GM03348 (cell line): ENCODE results near the gene IYD.

Experiments used
- DNase-seq: peaks from one replicate; pipeline ENCODE4 v3.0.0; 2012; ENCODE audit warnings: low spot score

IYD gene, protein sequence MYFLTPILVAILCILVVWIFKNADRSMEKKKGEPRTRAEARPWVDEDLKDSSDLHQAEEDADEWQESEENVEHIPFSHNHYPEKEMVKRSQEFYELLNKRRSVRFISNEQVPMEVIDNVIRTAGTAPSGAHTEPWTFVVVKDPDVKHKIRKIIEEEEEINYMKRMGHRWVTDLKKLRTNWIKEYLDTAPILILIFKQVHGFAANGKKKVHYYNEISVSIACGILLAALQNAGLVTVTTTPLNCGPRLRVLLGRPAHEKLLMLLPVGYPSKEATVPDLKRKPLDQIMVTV

DNA sequence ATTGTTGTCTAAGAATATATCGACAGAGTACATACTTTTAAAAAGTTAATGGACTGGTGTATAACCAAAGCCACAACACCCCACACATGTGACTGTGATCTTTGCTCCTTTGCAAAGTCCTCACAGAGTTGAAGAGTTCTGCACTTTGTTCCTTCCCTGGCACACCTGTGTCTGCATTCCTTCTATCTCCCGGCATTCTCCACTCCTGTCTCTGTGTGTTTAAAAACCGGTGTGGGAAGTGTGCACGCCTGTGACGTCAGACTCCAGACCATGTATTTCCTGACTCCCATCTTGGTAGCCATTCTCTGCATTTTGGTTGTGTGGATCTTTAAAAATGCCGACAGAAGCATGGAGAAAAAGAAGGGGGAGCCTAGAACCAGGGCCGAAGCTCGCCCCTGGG lies at the start of gene IYD:
Gene IYD (plus strand): TSS at position 251 of the 400 bp plus-strand sequence. CDS start 20 bp downstream, at position 271.
- DNase-seq = no peak

- no peak for DNase-seq
Observed at GRCh38 chr6:150319924-150320323, 48.9 kb upstream of the IYD start.

DNA sequence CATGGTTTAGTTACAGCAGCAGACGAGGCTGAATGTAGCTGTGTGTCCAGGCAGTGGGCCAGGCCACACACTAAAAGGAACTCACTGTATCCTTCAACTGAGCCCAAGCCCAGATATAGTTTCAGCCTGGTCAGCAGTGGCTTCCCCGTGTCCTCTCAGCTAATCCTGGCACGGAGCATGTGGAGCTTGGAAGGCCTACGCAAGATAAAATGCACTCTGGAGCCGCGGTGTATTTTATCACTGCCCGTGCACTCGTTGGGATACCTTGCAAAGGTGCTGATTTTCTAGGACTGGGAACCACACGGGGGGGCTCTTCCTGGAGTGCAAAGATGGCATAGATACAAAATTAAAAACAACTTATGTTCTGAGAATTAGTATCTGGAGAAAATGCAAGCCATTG lies 48.4 kb upstream of the IYD start:
- DNase-seq = no peak

- DNase-seq = no peak
Observed at GRCh38 chr6:150322466-150322871, 46.3 kb upstream of the IYD start.

DNA sequence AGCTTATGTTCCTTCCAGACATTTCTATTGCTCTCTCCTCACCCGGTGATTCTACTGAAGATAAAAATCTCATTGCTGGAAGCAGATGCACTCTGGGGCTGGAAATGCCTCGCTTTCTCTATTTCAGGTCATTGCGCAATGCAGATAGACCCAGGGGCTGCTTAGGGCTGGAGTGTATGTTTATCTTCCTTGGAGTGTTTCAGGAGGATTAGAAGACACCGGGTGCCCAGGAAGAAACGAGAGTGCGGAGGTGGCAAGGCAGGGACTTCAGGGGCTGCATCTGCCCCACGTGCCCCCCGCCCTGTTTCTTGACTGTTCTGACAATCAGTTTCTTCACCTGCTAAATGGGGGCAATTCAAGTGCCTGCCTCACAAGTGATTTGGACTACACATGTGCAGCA lies 45.6 kb upstream of the IYD start:
- no peak for DNase-seq

DNA sequence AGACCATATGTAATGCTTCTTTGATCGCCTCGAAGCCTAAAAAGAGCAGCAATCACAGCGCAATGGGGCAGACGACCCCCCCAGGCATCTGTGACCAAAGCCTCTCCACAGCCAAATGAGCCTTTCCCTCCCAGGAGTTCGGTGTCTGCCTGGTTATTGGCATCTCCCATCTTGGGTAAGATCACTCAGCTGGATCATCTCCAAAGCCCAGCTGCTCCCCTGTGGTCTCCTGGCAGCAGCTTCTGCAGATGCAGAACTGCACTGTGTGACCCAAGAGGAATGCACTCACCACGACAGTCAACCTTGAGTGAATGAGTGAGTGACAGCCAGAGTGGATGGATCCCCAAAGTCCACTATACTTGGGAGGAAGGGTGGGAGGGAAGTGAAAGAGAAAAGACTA lies 44.8 kb upstream of the IYD start:
- DNase-seq = no peak

- DNase-seq = no peak
Observed at GRCh38 chr6:150325066-150325772, 43.6 kb upstream of the IYD start.

DNA sequence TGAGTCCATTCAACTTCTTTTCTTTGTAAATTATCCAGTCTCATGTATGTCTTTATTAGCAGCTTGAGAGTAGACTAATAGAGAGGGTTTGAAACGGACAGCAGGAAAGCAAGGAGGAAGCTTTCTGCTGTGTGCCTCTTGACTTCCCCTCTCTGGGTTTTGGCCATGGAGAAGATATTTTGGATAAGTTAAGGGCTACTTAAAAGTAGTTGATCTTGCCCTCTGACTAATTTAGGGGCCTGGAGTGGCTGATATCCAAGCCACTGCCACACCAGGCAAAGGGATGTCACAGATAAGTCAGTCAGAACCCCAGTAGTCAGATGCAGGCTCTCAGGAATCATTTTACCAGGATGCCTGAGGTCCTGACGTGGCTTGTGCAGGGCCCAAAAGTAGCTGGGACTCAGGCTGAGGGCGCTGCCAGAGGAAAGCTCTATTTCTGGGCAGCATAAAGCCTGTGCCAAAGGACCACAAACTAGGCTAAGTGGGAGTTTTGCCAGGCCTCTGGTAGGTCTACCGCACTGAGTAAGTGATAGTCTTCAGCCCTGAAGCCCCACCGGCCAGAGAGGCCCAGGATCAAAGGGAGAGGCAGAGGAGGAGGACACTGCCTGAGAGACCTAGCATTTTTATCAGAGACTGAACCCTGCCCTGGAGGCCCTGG lies 41.6 kb upstream of the IYD start:
- DNase-seq = no peak

- no peak for DNase-seq
Observed at GRCh38 chr6:150328744-150329405, 39.9 kb upstream of the IYD start.

DNA sequence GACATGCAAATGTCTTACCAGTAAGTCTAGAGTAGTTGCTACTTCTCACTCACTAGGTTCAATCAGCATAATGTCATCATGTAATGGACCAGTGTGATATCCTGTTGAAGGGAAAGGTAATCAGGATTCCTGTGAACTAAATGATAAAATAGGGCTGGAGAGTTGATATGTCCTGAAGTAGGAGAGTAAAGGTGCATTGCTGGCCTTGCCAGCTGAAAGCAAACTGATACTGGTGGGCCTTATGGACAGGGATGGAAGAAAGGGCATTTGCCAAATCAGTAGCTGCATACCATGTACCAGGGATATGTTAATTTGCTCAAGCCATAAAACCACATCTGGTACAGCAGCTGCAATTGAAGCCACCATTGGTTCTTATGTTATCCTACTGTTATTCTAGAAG lies 37.5 kb upstream of the IYD start:
- no peak for DNase-seq

GRCh38 chr6:150332939-150333584 lies 35.8 kb upstream of the IYD start:
- no peak for DNase-seq

- DNase-seq = no peak
Observed at GRCh38 chr6:150333585-150333941, 35.2 kb upstream of the IYD start.

DNA sequence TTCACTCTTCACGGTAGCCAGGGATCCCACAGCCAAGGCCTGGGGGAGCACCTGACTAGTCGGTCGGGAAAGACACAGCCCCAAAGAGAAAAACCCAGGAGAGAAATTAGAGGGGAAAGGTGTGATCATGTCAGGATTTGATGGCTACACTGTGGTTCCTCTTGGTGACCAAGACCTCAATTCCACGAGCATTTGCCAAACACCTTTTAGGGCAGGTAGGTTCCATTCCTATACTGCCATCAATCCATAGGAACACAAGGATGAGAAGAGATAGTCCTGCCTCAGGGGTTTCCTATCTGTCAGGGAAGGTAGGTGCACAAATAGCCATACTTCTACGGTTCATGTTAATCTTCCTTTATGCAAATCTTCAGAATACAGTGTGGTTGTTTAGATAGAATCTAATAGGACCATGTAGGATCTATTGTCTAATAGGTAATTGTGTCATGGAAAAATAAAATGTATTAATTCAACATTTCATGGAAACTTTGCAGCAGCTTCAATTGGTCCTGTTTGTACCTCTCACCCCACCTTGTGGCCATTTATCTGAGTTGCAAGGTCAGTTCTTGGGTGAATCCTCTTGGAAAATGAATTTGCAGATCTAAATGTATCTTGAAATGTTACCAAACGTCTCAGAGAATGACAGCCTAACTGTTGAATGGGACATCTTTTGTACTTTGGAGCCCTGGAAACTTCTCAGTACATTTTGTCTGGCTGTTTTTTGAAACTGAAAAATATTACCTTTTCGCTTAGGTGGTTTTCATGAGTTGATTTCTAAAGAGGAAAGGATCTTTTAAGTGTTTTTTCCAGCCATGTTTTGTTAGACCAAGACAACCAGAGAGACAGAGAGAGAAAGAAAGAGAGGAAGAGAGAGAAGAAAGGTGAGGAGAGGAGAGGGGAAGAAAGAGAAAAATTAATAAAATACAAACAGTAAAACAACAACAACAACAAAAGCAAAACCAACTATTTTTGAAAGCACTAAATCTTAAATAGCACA lies 33.7 kb upstream of the IYD start:
- peak; percentile 78 for DNase-seq

GRCh38 chr6:150336299-150336698 lies 32.5 kb upstream of the IYD start:
- peak; percentile 45 for DNase-seq

DNA sequence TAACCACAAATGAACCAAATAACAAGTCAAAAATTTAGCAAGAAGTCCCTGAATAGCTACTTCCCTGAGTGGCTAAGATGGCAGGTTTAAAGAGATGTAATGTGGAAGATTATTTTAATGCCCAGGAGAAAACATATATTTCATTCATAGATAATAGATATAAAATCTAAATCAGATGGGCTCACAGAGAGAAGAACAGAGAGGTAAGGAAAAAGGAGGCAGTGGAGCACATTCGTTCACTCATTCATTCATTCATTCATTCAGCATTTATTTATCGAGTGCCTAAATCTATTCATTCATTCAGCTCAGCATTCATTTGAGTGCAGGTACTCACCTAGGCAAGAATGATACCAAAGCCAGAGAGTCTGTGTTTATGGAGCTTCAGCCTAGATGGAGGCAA lies 32.1 kb upstream of the IYD start:
- no peak for DNase-seq

DNA sequence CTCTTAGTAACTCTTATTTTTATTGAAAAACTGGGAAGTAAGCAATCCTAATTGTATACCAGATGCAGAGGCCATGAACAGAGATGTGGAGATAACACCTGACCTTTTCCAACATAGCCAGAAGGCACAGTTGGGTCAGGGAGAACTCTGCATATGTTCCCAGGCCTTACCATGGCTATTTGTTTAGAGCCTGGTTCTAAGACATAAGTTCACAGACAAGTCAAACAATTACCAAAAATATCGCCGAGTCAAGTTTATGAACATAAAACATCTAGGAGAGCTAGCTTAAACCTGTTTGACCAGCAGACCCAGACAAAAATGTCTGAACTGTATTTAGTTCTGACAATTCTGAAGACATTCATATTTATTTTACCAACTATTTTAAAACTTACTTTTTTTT lies 26.7 kb upstream of the IYD start:
- no peak for DNase-seq

GRCh38 chr6:150343434-150343833 lies 25.4 kb upstream of the IYD start:
- DNase-seq = peak; percentile 40

DNA sequence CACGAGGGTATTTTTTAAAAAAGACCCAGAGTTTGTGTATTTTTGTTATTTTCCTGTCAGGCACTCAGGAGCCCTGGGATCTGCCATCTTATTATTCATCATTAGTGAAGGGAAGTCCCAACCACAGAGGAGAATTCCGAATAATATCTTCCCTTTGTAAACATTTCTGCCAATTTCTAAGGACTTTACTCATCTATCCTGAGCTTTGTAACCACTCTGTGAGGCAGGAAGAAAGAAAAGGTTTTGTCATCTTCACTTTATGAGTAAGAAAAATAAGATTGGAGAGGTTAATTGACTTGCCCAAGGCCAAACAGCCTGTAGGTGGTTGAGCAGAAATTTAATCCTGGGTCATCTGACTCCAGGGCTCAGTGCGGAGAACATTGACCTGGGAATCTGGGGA lies 23.0 kb upstream of the IYD start:
- DNase-seq = no peak

DNA sequence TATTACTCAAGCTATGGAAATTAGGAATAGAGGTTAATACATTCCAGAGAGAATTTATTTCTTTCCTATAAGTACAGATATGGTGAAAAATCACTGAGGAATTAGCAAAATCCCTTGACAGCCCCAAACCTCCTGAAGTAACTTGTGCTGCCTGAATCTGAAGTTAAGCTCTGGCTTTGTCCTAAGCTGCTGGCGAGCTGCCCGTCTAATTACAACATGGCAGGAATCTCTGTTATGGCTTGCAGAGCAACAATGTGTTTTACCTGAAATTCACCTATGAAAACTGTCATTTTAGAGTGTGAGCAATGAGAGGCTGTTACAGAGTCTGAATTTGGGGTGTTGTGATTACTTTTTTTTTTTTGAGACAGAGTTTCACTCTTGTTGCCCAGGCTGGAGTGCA lies 22.5 kb upstream of the IYD start:
- DNase-seq = no peak

DNA sequence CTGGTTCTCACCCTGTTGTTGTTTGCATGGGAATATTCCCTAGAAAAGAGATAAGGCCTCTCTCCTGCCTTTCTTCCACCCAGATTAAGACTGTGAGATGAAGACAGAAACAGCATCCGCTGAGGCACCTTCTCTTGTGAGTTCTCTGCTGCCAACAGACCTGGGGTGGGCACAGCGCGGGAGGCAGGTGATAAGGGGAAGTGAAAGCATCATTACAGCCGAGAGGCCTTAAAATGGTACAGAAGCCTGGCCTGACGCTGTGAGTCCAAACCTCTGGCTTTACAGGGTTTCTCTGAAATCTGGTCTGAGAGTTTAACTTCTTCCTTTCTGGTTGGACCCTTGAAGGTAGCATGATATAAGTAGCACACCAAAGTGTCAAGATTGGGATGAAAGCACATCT lies 21.0 kb upstream of the IYD start:
- DNase-seq = no peak

GRCh38 chr6:150349546-150349945 lies 19.3 kb upstream of the IYD start:
- DNase-seq = no peak
